ENCODE measurements around the gene CPN2. TPM values are rescaled to one million over a fixed set of nuclear protein-coding genes. Genes with fewer than 3 reads are reported as not detected.

CPN2 gene
- total and polyA plus RNA-seq, 10 of the 15 experiments (the other 5 are each of a cell fraction or from before 2014, with no cell fraction given), result not detected

DNA sequence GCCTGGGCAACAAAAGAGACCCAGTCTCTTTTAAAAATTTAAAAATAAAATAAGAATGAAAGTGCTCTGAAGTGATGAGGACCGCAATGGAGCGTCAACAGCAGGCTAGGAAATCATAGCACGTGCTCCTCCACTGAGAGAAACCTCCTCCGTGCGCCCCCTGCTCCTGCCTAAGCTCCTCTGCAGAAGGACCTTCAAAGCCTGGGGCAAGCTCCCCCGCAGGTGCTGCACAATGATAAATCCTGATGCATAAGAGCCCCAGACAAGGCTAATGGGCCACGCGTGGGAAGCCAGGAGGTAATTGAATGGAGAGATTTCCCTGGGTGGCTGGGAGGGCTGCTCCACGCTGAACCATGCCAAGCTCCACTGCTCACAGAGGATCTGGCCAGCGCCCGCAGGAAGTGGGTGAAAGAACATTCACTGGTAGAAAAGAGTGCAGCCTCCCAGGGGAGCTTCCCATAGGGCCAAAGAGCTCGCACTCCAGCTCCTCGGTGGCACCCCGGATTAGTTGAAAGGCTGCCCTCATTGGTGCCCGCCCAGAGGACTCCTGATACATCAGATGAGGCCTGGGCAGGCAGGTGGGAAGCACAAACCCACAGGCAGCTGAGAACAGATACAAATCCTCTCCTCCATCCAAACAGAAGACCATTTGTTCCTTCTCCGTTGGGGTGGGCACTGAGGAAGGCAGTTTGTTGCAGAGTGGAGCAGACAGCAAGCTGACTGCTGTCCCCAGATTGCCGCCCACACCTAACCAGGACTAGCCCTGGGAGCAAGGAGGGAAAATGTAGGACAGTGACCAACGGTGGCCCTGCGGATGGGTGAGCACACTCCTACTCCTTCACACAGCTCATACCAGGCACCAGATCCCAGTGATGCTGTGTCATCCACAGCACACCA, 52.5 kb downstream of the CPN2 start:
- Histone ChIP-seq H3K4me1 (ENCODE audit: control insufficient read depth, insufficient read depth, low read length) (no peaks in the 10 kb centered on the region), H2AFZ (ENCODE audit: control insufficient read depth, low read depth, low read length) (no peak overlapping the region), H3K9ac (ENCODE audit: control insufficient read depth, insufficient read depth, low read length) (no peak overlapping the region), H3K27ac (ENCODE audit: control insufficient read depth, insufficient read depth) (no peak overlapping the region), H3K9me3 (replicated peaks; ENCODE audit: control insufficient read depth, insufficient read depth, low read length) (no peaks in the 10 kb centered on the region), H3K4me3 (no peak overlapping the region), H3K79me2 (ENCODE audit: control insufficient read depth, insufficient read depth, low read length) (no peaks in the 10 kb centered on the region), H3K27me3 (replicated peaks in 1 of 2; ENCODE audit: control insufficient read depth in 2 of 2, insufficient read depth in 2 of 2, low read length in 1 of 2) (no peaks in the 10 kb centered on the region), H3K36me3 (ENCODE audit: control insufficient read depth in 2 of 2, insufficient read depth in 2 of 2, low read length in 1 of 2) (no peaks in the 10 kb centered on the region), H3K4me2 (ENCODE audit: control insufficient read depth, insufficient read depth) (no peak overlapping the region), H4K20me1 (ENCODE audit: control insufficient read depth, insufficient read depth) (no peaks in the 10 kb centered on the region)
- ChIA-PET POLR2A (no interaction called here), RAD21 (ENCODE audit: unreplicated experiment) (no interaction called here), SMC1A (ENCODE audit: uncharacterized antibody, unreplicated experiment) (interaction anchor here (1.4 kb wide), 1 partner anchor 12 kb away, joined by 5 read pairs; no protein-coding TSS in a partner anchor), CTCF (no interaction called here)
- TF ChIP-seq ATF3 (IDR thresholded peaks at IDR 0.05; ENCODE audit: borderline replicate concordance, extremely low read depth, low read depth, low read length) (no peak), RUNX3 (IDR thresholded peaks at IDR 0.05; ENCODE audit: low read length) (no peak), POU2F2 (IDR thresholded peaks at IDR 0.05; ENCODE audit: borderline replicate concordance, low read depth, low read length) (no peak)
- no TSS peak for BruUV-seq (replicated peaks)
- FAIRE-seq (no peak), DNase-seq (ENCODE audit: low read depth, low spot score) (no peak), ATAC-seq (no peak)
- WGBS (ENCODE audit: insufficient coverage, insufficient replicate concordance, low lambda C conversion rate, missing lambda C conversion rate), result 48% methylated on average over 19 of the region's 19 CpGs
- intact Hi-C loops (cut with micrococcal nuclease; ENCODE audit: unreplicated experiment) (no loop called here), in situ Hi-C loops (cut with MboI) (no loop called here)

- Histone ChIP-seq H3K4me3 (no peak overlapping the region), H3K9ac (ENCODE audit: control insufficient read depth, insufficient read depth, low read length) (no peak overlapping the region), H3K4me2 (ENCODE audit: control insufficient read depth, insufficient read depth) (no peak overlapping the region), H3K4me1 (ENCODE audit: control insufficient read depth, insufficient read depth, low read length) (no peaks in the 10 kb centered on the region), H3K9me3 (replicated peaks; ENCODE audit: control insufficient read depth, insufficient read depth, low read length) (no peaks in the 10 kb centered on the region; the same call in 2 of the 3 replicates), H2AFZ (ENCODE audit: control insufficient read depth, low read depth, low read length) (no peak overlapping the region), H3K36me3 (ENCODE audit: control insufficient read depth in 2 of 2, insufficient read depth in 2 of 2, low read length in 1 of 2) (no peaks in the 10 kb centered on the region), H4K20me1 (ENCODE audit: control insufficient read depth, insufficient read depth) (no peaks in the 10 kb centered on the region), H3K27ac (ENCODE audit: control insufficient read depth, insufficient read depth) (no peak overlapping the region), H3K79me2 (ENCODE audit: control insufficient read depth, insufficient read depth, low read length) (no peaks in the 10 kb centered on the region), H3K27me3 (replicated peaks in 1 of 2; ENCODE audit: control insufficient read depth in 2 of 2, insufficient read depth in 2 of 2, low read length in 1 of 2) (no peaks in the 10 kb centered on the region)
- in situ Hi-C loops (cut with MboI), result no loop called here
- SMC1A ChIA-PET (ENCODE audit: uncharacterized antibody, unreplicated experiment), result no interaction called here
- POLR2A ChIA-PET, result interaction anchor here (0.7 kb wide), 1 partner anchor 150 kb away, joined by 9 read pairs; no protein-coding TSS in a partner anchor
- intact Hi-C loops (cut with micrococcal nuclease; ENCODE audit: unreplicated experiment), result no loop called here
- DNase-seq (ENCODE audit: low read depth, low spot score) (no peak), ATAC-seq (no peak), FAIRE-seq (no peak)
- BruUV-seq (replicated peaks), result no TSS peak
- CTCF ChIA-PET, result no interaction called here
- RAD21 ChIA-PET (ENCODE audit: unreplicated experiment), result no interaction called here
- 85% methylated on average over 34 of the region's 47 CpGs for WGBS (ENCODE audit: insufficient coverage, insufficient replicate concordance, low lambda C conversion rate, missing lambda C conversion rate)
- TF ChIP-seq NBN (IDR thresholded peaks at IDR 0.05) (no peak), BCLAF1 (IDR thresholded peaks at IDR 0.05) (no peak), BACH1 (IDR thresholded peaks at IDR 0.05; ENCODE audit: borderline replicate concordance) (no peak), GABPA (IDR thresholded peaks at IDR 0.05; ENCODE audit: low read depth) (no peak), NFIC (IDR thresholded peaks at IDR 0.05; ENCODE audit: low read depth, low read length) (no peak)
- TF ChIP-seq, protein P1, sequence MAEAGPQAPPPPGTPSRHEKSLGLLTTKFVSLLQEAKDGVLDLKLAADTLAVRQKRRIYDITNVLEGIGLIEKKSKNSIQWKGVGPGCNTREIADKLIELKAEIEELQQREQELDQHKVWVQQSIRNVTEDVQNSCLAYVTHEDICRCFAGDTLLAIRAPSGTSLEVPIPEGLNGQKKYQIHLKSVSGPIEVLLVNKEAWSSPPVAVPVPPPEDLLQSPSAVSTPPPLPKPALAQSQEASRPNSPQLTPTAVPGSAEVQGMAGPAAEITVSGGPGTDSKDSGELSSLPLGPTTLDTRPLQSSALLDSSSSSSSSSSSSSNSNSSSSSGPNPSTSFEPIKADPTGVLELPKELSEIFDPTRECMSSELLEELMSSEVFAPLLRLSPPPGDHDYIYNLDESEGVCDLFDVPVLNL (IDR thresholded peaks at IDR 0.05; ENCODE audit: low read depth, low read length), result no peak
Measured at GRCh38 chr3:194296454-194297263, 54.5 kb downstream of the CPN2 start.
